HepG2 (cell line): ENCODE data around the gene FOXRED2. TPM values are rescaled to one million over a fixed set of nuclear protein-coding genes. Genes with fewer than 3 reads are reported as not detected.

ENCODE experiments used
- ATF2 ChIP-seq: sonication (generic); formaldehyde crosslinking; IDR thresholded peaks from 2 replicates; pipeline ENCODE4 v1.4.0; 2020; ENCODE audit warnings: missing genetic modification reagents
- BORCS8-MEF2B ChIP-seq: sonication (generic); formaldehyde crosslinking; IDR thresholded peaks from 2 replicates; pipeline ENCODE4 v1.8.0; 2022; ENCODE audit warnings: mild to moderate bottlenecking, missing genetic modification reagents
- BRF2 ChIP-seq: sonication (generic); formaldehyde crosslinking; IDR thresholded peaks from 2 replicates; pipeline ENCODE4 v1.8.1; 2022; ENCODE audit warnings: mild to moderate bottlenecking, missing genetic modification reagents
- CREBL2 ChIP-seq: sonication (generic); formaldehyde crosslinking; IDR thresholded peaks from 2 replicates; pipeline ENCODE4 v1.8.1; 2023; ENCODE audit warnings: missing genetic modification reagents, mild to moderate bottlenecking, borderline replicate concordance
- ETS1 ChIP-seq: sonication (generic); formaldehyde crosslinking; IDR thresholded peaks from 2 replicates; pipeline ENCODE4 v1.4.0; 2020; ENCODE audit warnings: missing genetic modification reagents
- HMGXB4 ChIP-seq, 2 experiments: sonication (generic) in 1 of 2; formaldehyde crosslinking in 1 of 2; IDR thresholded peaks; 2 replicates each; pipeline versions ENCODE4 v1.4.0 to v1.6.1; 2018 to 2020; ENCODE audit warnings: missing genetic modification reagents in 2 of 2, borderline replicate concordance in 1 of 2, low read depth in 1 of 2, mild to moderate bottlenecking in 1 of 2, missing biosample characterization in 1 of 2
- MAFK ChIP-seq, 2 experiments: IDR thresholded peaks in 1 of 2; conservative IDR thresholded peaks in 1 of 2; 2 replicates each; pipeline ENCODE4 v1.6.1; 2011; ENCODE audit warnings: improper control_type of control experiment in 2 of 2, low read length in 2 of 2
- MNT ChIP-seq: fragments of 450-650 bp; IDR thresholded peaks from 2 replicates; pipeline ENCODE4 v1.6.1; 2016
- MTERF4 ChIP-seq: sonication (generic); formaldehyde crosslinking; IDR thresholded peaks from 2 replicates; pipeline ENCODE4 v1.8.0; 2023; ENCODE audit warnings: mild to moderate bottlenecking, missing genetic modification reagents
- NFKB2 ChIP-seq: sonication (generic); formaldehyde crosslinking; IDR thresholded peaks from 2 replicates; pipeline ENCODE4 v1.4.0; 2020; ENCODE audit warnings: missing genetic modification reagents, borderline replicate concordance
- SUZ12 ChIP-seq: fragments of 150-350 bp; IDR thresholded peaks from 2 replicates; pipeline ENCODE4 v1.6.1; 2014; ENCODE audit warnings: low read depth, low read length
- TMF1 ChIP-seq: sonication (generic); formaldehyde crosslinking; IDR thresholded peaks from 2 replicates; pipeline ENCODE4 v1.8.1; 2022; ENCODE audit warnings: low read depth, missing genetic modification reagents
- ZBTB43 ChIP-seq: sonication (generic); formaldehyde crosslinking; conservative IDR thresholded peaks from 2 replicates; pipeline ENCODE4 v1.4.0; 2020; ENCODE audit warnings: missing genetic modification reagents
- ZC3H4 ChIP-seq: sonication (generic); formaldehyde crosslinking; IDR thresholded peaks from 2 replicates; pipeline ENCODE4 v1.4.0; 2020; ENCODE audit warnings: missing genetic modification reagents, borderline replicate concordance
- ZNF550 ChIP-seq: sonication (generic); formaldehyde crosslinking; IDR thresholded peaks from 2 replicates; pipeline ENCODE4 v1.4.0; 2020; ENCODE audit warnings: mild to moderate bottlenecking, missing genetic modification reagents, borderline replicate concordance
- ZNF589 ChIP-seq: sonication (generic); formaldehyde crosslinking; conservative IDR thresholded peaks from 2 replicates; pipeline ENCODE4 v1.8.0; 2022; ENCODE audit warnings: mild to moderate bottlenecking, moderate library complexity, missing genetic modification reagents
- ZNF678 ChIP-seq: sonication (generic); formaldehyde crosslinking; IDR thresholded peaks from 2 replicates; pipeline ENCODE4 v1.4.0; 2020; ENCODE audit warnings: mild to moderate bottlenecking, missing genetic modification reagents
- polyA plus RNA-seq, 8 experiments: library from polyadenylated mRNA; depleted of rRNA in 3 of 8; stranded (reverse) in 7 of 8; unstranded in 1 of 8; fragments of >200 nt; fragmentation: Illumina TruSeq in 4 of 8; extraction: Trizol in 4 of 8; gene quantifications; 2 replicates each; pipeline versions ENCODE4 v1.2.1 to v1.2.3, GENCODE V29; 2011 to 2016; ENCODE audit warnings: low read depth in 4 of 8, missing spikeins in 1 of 8, mixed read lengths in 1 of 8; ENCODE audit not compliant: insufficient read depth in 1 of 8
- total RNA-seq, 5 experiments: library from RNA; depleted of rRNA; stranded (reverse); fragments of >200 nt; fragmentation: Illumina TruSeq; extraction: Trizol; gene quantifications; 2 replicates each; pipeline ENCODE4 v1.2.3, GENCODE V29; 2016; ENCODE audit warnings: low read depth in 1 of 5

Gene FOXRED2
- total and polyA plus RNA-seq, 2 of the 13 experiments (the other 11 are each of a cell fraction or from before 2014, with no cell fraction given): 9.3 to 28.1 TPM

- TF ChIP-seq MNT: peak; percentile 51; the same call in 1 of the 2 replicates
- TF ChIP-seq BORCS8-MEF2B (CRISPR knock-in tag): peak; percentile 99
- TF ChIP-seq CREBL2 (CRISPR knock-in tag): peak; percentile 98; the same call in 1 of the 2 replicates
- peak; percentile 99 for TF ChIP-seq TMF1 (CRISPR knock-in tag)
- peak; percentile 69 for TF ChIP-seq ATF2 (CRISPR knock-in tag)
- TF ChIP-seq MTERF4 (CRISPR knock-in tag): peak; percentile 99
- peak; percentile 26; the same call in 1 of the 2 replicates for TF ChIP-seq SUZ12
- TF ChIP-seq ZNF589 (CRISPR knock-in tag): peak; percentile 91; the same call in 1 of the 2 replicates
- TF ChIP-seq NFKB2 (CRISPR knock-in tag): peak; percentile 99
- no peak for TF ChIP-seq ZC3H4
- peak; percentile 95 for TF ChIP-seq ZBTB43 (CRISPR knock-in tag)
- peak; percentile 99 for TF ChIP-seq BRF2 (CRISPR knock-in tag)
- TF ChIP-seq MAFK (conservative IDR thresholded peaks at IDR 0.05 in 1 of 2, IDR thresholded peaks at IDR 0.05 in 1 of 2; ENCODE audit: low read length in 2 of 2): no peak
- TF ChIP-seq ZNF678 (CRISPR knock-in tag): no peak; the same call in none of the 2 replicates
- TF ChIP-seq ZNF550 (CRISPR knock-in tag): no peak
- peak; percentile 84; the same call in 1 of the 2 replicates for TF ChIP-seq ETS1
- TF ChIP-seq HMGXB4 (CRISPR knock-in tag; IDR thresholded peaks at IDR 0.05; ENCODE audit: borderline replicate concordance in 1 of 2, low read depth in 1 of 2): 0 out of 4 replicates have a peak, but pooled peaks of 1 of the 2 experiments have one; percentile 26
These were observed at the start of gene FOXRED2 (continued) for GRCh38 chr22:36506637-36507517.
